HG03378 (cell line): ENCODE results near the gene NKAIN2.

Experiments used
- ATAC-seq: cut with Tn5 transposase; IDR thresholded peaks from one replicate; pipeline ENCODE4 v1.9.1; 2021; ENCODE audit warnings: mild to moderate bottlenecking, moderate library complexity; ENCODE audit not compliant: unreplicated experiment

Gene NKAIN2

DNA sequence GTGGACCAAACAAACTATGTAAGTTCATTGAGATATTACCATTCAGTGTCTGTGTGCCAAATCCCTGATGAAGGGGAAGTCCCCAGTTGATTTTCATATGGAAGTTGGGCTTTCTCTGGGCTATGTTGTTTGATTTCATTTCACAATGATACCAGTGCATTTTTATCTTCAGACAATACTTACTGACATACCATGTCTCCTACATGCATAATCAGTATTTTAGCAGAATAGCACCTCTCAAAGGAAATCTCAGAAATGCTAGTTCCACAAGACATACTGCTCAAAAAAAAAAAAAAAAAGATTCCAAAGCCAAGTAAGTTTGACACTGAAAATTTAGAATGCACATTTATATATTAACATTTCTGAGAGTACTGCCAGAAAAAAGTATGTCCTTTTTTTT, 989.7 kb downstream of the NKAIN2 start:
- ATAC-seq: no peak

DNA sequence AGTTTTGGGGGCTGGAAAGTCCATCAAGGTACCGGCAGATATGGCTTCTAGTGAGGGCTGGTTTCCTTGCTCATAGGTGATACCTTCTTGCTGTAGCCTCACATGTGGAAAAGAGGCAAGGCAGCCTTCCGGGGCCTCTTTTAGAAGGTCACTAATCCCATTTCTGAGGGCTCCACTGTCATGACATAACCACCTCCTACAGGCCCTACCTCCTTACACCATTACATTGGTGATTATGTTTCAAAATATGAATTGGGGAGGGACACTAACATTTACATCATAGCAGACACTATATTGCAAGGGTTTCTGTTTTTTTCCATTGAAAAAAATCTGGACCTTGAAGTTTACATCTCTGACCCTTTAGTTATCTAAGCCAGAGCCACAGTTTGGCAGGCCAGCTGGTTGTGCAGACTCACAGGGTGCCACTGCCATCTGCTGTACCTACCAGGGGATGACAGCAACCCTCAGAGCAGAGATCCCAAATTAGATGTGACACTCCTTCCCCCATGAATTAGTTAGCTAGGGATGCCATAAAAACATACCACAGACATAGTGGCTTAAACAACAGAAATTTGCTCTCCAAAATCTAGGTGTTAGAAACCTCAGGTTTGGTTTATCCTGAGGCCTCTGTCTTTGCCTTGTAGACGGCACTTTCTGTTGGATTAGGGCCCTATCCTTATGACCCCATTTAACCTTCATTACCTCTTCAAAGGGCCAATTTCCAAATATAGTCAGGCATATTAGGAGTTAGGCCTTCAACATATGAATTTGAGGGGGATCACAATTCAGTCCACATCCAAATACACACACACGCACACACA, 992.2 kb downstream of the NKAIN2 start:
- ATAC-seq: no peak

DNA sequence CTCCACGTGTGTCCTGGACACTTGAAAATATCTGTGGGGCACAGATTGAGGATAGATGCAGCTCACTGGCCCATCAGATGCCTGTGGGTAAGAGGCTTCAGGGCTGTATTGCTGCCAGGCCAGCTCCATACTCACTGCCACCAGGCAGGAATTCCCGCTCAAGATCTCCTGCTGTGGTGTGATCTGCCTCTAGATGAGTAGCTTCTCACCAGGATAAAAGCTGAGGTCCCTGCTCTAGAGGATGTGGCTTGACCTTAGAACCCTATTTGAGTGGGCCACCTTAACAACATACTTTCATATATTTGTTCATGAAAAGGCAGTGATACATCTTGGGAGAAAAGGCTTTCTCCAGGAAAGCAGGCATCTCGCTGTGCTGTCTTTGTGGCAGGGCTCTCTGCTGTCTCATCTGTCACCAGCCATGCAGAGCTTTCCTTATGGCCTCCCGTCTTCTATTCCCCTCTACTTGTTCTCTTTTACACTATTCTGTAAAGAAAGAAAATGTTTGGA, 992.9 kb downstream of the NKAIN2 start:
- ATAC-seq: no peak

DNA sequence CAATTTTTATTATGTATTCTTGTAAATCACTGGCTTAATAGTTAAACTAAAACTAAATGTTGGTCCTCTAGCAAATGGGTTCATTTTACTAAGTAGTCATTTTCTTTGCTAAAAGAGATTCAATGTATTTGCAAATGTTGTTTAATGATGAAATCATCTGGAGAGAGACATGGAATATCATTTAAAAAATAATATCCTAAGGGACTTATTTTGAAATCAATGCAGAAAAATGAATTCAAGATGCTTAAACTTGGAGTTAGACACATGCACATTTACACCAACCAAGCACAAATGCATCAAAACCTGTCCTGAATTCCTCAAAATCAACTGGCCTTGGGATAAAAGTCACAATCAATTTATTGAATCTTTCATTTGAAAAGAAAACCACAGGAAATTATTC, 993.6 kb downstream of the NKAIN2 start:
- no peak for ATAC-seq

DNA sequence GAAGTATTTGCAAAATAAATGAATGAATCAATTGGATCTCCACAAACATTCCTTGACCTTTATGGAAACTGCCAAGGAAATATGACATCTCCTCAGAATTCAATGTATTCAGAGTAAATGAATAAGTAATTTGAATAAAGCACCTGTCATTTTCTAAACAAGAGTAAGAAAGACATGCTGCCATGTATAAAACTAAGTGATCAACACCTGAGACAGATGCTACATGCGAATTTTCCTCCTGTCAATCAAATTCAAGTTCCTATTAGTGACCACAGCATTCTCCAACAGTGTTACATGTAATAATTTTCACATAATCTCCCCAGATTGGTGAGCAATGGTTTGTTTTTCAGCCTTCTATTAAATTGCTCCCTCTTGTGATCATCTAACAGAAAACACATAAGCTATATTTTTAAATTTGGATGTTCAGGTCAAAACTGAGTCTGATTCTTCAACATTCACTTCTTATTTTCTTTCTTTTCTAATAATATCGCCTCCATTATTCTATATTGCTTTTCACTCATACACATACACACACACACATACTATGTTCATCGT, 995.4 kb downstream of the NKAIN2 start:
- ATAC-seq: no peak

DNA sequence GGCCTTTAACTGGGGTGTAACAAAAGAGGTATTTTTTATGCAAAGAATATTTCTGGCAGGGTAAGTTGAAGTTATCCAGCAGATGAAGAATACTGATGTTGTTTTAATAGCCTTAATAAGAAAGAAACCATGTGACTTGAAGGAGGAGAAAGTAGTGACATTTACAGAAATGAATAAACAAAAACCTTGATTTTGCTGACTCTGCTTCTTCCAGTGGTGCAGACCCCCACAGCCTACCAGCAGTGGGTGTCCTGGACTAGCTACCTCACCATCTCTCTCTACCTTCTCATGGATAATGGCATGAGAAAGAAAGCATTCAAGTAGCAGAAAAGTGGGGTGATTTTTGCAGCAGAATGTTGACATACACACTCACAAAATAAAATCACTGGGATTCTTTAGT, 996.0 kb downstream of the NKAIN2 start:
- ATAC-seq: no peak

DNA sequence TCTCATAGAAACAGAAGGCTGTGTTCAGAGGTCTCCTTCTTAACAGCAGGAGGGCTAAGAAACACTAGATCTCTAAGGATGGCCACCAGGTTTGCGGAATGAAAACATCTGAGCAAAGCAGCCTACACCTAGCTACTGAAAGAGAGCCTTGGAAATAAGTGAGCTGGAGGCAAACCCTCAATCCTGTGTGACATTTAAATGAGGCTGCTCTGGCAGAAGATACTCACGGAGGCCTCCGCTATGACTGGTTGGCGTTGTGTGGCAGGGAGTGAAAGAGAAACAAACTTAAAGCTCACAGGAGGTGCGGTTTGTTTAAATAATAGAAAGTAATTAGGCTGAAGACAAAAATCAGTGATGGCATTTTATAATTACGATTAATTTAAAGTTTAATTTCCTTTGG, 996.6 kb downstream of the NKAIN2 start:
- ATAC-seq: no peak

DNA sequence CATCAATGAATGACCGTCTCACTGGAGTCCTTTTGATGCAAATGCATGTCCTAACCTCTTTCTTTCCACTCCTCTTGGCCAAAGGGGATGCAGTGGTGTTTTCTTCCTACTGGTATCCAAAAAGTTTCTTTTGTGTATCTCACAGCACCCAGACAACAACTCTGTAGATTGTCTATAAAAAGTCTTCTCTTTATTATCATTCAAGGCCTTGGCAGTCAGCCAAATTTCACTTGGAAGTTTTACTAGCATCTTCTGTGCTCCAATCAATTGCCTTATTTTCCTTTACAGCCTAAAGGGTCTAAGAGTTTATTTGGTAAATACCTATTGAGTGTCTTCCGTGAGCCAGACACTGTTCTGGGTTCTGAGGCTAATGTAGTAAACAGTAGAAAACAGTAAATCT, 1008.4 kb downstream of the NKAIN2 start:
- no peak for ATAC-seq

DNA sequence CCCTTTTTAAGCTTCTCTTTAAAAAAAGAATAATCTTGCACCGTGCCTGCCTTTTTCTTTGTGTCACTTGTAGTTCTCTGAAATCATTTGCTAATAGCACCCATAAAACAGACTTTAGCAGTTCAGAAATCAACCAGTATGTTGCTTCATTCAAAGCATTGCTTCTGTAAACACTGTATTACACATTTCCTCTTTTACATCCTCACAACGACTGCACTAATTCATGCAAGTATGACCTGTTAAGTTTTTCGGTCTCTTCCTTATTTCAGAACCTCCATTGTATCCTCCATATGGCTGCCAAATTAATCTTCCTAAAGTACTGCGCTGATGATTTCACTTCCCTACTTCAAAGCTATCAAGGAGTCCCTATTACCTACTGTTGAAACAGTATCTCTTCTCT, 1015.7 kb downstream of the NKAIN2 start:
- ATAC-seq: no peak

DNA sequence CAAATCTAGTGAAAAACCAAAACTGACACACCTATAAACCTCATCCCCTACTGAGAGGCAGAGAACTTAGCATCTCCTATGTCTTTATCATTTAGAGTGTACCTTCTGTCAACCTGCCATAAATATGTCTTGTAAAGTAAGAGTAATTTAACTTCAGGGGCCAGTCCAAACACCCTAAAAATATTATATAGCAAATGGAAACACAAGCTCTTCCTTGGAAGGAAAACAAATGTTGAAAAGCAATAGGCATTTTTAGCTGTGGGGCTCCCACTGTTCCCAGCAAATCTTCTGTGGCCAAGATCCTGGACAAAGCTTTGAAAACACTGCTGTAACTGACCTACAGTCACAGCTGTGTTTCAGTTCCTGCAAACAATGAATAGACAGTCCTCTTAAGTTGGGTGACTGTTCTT, 1018.5 kb downstream of the NKAIN2 start:
- no peak for ATAC-seq

DNA sequence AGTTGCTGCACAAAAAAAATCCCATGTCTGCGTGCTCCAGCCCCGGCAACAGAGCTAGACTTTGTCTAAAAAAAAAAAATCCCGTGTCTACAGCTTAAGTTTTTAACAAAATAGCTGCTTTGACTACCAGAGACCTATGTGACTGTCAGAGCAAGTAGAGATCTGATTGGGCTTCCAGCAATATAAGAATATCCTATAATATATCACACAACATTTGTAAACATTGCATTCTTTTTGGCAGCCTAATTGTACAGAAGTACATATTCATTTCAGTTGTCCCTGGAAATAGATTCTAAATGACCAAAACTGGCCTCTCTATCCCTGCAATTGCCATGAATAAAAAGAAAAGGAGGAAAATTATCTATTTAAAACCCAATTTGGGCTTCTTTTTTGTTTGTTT, 1019.1 kb downstream of the NKAIN2 start:
- no peak for ATAC-seq

DNA sequence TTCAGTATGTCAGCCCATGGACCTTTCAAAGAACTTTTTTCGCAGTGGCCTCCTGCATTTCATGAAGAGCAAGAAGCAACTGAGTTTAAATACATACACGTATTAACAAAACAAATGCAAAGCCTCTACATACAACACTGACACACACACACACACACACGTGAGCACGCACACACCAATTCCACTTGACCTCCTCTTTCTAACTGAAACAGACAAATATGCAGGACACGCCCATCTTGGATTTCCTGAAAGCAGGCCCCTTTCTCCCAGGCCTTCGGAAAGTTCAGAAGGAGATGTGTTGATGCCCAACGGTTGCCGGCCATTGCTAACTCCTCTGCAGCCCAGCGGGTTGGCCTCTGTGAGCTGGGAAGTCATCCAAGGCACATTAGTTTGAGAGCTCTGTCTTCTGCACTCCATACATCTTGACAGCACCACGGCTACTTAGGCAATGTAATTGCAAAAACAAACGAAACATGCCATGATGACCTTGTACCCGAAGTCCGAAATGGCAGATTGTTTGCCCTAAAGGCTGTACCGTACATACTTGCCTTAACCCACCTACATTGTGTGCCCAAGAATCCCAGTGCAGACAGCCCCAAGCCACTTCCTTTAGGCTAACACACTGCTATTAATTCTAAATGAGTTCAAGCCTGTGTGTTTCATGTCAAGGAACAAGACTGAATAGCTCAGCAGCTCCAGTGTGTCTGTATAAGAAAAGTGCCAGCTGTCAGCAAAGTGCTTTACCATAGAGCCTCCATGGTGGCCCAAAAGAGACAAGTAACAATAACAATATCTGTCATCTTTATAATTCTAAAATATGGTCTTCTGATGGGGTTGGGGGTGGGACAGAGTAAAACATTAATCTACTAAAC, 1019.8 kb downstream of the NKAIN2 start:
- no peak for ATAC-seq

DNA sequence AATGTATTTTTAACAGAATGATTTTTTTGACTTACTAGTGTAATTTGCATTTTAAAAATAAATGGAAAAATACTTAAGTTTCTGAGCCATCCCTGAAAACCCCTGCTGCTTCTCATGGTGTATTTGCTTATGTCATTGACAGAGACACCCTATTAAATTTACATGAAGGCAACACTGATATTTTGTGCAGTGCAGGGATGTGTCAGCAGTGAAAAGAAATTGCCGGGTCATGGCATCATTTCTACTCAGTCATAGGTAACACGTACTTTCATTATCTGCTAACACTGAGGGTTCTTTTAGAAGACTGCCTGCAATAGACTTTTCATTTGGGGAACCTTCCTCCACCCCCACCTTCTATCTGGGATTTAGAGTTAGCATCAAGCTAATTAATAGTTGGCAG, 1021.9 kb downstream of the NKAIN2 start:
- no peak for ATAC-seq

DNA sequence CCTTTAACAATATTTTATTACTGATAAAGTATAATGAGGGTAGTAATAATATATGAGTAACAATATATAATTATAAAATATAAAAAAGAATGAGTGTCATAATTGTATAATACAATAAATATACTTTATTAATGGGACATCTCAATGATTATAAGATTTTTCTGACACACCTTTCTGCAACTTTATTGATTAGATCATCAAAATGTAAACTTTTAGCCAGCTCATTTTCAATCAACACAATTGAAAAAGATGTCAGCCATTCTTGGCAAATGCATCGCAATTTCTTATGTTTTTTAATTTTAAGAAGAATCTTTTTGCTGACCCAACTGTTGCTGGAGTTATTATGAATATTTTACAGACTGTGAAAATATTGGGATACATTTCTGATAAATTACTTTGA, 1026.2 kb downstream of the NKAIN2 start:
- no peak for ATAC-seq

DNA sequence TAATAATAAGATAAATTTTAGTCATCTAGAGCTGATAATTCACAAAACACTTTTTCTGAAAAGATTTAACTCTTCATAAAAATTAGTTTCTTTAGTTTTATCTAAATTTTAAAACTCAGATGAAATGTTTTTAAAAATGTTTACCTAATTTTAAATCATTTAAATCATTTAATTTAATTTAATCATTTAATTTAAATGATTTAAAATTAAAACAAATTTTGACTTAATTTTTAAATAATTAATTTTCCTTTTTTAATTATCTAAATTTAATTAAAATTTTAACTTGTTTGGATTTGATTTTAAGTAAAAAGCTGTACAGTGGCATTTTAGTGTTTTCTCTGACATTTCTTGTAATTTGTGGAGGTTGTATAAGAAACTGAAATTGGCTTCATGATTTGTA, 1026.8 kb downstream of the NKAIN2 start:
- ATAC-seq: no peak

DNA sequence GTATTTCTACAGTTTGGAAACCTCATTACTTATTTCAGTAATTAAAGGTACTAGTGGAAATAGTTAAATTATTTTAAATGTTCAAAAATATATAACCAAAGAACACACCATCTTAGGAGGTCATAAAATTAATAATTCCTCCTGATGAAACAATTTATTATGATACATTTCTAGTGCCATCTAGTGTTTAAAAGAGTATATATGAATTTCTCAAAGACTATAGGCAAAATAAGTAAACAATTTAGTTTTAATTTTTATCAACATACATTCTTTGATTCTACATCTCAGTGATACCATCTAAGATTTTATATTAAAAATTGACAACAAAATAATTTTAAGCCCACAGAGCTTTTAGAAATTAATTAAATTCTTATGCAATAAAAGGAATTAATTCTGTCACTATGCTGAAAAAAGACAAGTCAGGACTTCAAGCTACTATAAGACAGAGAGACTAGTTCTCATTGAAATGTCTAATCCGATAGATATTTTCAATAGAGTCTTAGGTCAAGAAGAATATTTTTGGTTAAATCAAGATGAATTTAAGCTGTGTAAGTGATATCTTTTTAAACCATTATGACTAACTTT, 1050.8 kb downstream of the NKAIN2 start:
- ATAC-seq: no peak

DNA sequence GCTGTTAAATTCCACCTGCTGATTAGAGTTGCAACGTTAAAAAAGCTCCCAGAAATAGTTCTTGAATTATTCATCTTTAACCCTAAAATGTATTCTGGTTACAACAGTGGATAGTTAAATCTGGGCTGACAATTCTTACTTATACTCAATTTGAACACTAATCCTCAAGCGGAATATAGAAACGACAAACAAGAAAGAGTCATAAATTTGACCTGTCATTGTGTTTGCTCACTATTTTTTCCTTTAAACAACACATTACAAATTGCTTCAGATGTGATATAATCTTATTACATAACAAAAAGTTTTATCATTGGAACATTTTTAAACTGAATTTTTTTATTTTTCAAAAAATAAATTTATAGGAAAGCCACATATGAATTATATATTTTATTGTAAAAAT, 1054.1 kb downstream of the NKAIN2 start:
- ATAC-seq: no peak

DNA sequence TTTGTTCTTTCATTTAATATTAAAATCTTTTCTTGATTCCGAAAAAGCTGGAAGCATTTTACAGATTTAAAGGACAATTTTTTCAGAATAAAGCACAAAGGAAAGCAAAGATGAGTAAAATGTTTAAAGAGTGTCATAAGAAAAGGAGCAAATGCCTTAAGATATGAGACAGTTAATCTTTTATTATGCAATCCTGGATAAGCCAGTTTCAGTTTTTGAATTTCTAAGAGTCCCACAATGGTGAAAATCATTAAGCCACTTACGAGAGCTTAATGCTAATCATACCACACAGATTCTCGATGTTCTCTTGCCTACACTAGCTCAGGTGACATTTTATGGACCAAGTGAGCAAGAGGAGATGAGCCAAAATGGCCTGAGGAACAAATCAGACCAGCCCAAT, 1054.9 kb downstream of the NKAIN2 start:
- ATAC-seq: no peak

DNA sequence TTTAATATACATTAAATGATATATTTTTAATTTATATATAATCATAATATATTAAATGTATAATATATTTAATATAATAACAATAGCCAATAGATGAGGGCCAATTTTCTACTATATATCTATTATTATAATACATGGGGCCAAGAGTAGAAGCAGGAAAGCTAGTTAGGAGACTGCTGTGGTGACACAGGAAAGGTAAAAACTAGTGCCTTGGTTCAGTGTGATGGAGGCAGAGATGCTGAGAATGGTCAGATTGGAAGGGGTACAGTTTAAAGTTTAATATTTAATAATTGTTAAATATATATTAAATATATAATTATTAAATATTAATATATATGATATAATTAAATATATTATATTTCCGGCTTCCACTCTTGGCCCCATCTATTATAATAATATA, 1055.7 kb downstream of the NKAIN2 start:
- ATAC-seq: no peak

DNA sequence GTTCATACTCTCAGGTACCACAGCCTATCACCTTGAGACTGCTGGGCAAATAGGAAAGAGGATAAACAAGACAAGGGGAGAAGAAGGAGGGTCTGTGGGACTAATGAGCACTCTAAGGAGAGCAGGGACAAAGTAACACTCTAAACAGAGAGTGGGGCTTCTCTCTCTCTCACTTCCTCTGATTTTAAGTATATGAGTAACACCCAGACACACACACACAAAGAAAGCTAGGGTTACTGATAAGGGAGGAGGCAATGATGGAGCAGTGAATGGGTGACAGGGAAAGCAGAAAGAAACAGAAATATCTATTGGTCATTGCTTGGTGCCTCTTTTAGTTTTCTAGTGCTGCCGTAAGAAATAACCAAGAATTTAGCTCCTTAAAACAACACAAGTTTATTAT, 1062.4 kb downstream of the NKAIN2 start:
- ATAC-seq: no peak

DNA sequence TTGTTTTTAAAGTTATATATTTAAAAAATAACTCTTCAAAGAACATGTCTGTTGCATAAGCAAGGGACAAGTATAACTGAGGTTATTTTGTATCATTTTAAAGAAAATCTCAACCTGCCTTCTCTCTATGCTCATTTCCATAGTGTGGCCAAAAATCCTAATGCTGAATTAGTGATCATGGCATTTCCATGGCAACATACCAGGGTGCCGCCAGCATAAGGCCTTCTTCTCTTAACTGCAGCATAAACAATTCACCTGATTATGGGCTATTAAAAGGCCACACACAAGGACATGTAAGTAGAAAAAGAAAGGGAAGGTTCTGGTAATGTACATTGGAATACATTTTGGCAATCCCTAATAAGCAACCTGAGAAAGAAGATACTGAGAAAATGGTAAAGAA, 1063.5 kb downstream of the NKAIN2 start:
- ATAC-seq: no peak
